Muscle of leg (tissue), 11 donors: ENCODE results near the gene MSI2. TPM values are rescaled to one million over a fixed set of nuclear protein-coding genes. Genes with fewer than 3 reads are reported as not detected.

Source experiments
- DNase-seq: peaks from one replicate; pipeline ENCODE4 v3.0.0; 2013
- H3K27ac ChIP-seq: one replicate; pipeline ENCODE4 v1.5.1; 2013; ENCODE audit warnings: mild to moderate bottlenecking, low read length, control low read depth
- H3K27me3 ChIP-seq: one replicate; pipeline ENCODE4 v1.6.1; 2013; ENCODE audit warnings: low read length; ENCODE audit not compliant: control insufficient read depth, insufficient read depth
- H3K36me3 ChIP-seq: one replicate; pipeline ENCODE4 v1.6.1; 2013; ENCODE audit warnings: low read length; ENCODE audit not compliant: control insufficient read depth, insufficient read depth
- H3K4me1 ChIP-seq: one replicate; pipeline ENCODE4 v1.6.1; 2013; ENCODE audit warnings: low read length; ENCODE audit not compliant: control insufficient read depth, insufficient read depth
- H3K4me3 ChIP-seq: one replicate; pipeline ENCODE4 v1.5.1; 2013; ENCODE audit warnings: low read length, control low read depth
- H3K9me3 ChIP-seq: replicated peaks from 2 replicates; pipeline ENCODE4 v1.6.1; 2013; ENCODE audit warnings: low read depth, low read length; ENCODE audit not compliant: control insufficient read depth
- WGBS: methylation state at CpG from one replicate; pipeline ENCODE4 v1.1.5; 2013; ENCODE audit warnings: missing lambda C conversion rate; ENCODE audit not compliant: insufficient coverage; 5-methylcytosine and 5-hydroxymethylcytosine counted together
- polyA plus RNA-seq, 8 donors: library from polyadenylated mRNA; unstranded; fragments of 120-200 nt; gene quantifications; one replicate each; pipeline versions ENCODE4 v1.2.1 to v1.2.3, GENCODE V29; 2013; ENCODE audit warnings: inconsistent platforms in 1 of 8, low replicate concordance in 1 of 8; ENCODE audit not compliant: insufficient read length in 8 of 8, insufficient read depth in 1 of 8
- total RNA-seq: library from RNA; stranded (reverse); fragments of 120-200 nt; gene quantifications from one replicate; pipeline ENCODE4 v1.2.4, GENCODE V29; 2013

The MSI2 gene
- total and polyA plus RNA-seq, 9 donors = 21.5 to 32.0 (median 27.4) TPM

DNA sequence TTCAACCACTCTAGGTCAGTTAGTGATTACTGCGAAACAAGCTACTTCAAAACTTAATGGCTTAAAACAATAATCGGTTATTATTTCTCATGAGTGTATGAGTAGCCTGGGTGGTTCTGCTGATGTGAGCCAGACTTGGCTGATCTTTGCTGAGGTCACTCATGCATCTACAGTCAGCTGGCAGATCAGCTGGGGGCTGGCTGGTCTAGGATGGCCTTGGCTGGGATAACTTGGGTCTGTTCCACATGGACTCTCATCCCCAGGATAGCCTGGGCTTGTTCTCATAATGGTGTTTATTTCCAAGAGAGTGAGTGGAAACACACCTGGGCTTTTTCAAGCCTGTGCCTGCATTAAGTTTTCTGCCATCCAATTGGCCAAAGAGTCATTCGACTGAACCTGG is 475.7 kb downstream of the MSI2 start:
- no CpG with 5 or more reads among the region's 3 CpGs for WGBS

GRCh38 chr17:57733085-57733484 is 476.8 kb downstream of the MSI2 start:
- WGBS = no CpG with 5 or more reads among the region's 2 CpGs
- no peak for DNase-seq
- no peaks in the 10 kb centered on the region for H3K9me3 ChIP-seq
- H3K4me1 ChIP-seq = no peaks in the 10 kb centered on the region
- no peak overlapping the region for H3K4me3 ChIP-seq
- no peaks in the 10 kb centered on the region for H3K36me3 ChIP-seq
- no peak overlapping the region for H3K27ac ChIP-seq
- H3K27me3 ChIP-seq = peaks cover 11% of the 10 kb centered on the region

More for the DNA sequence above, 475.7 kb downstream of the MSI2 start:
- Histone ChIP-seq H3K4me3 (no peak overlapping the region), H3K36me3 (no peaks in the 10 kb centered on the region), H3K27me3 (peaks cover 11% of the 10 kb centered on the region), H3K27ac (no peak overlapping the region), H3K4me1 (peaks cover 5% of the 10 kb centered on the region), H3K9me3 (no peaks in the 10 kb centered on the region)
- no peak for DNase-seq

Other genes with a start within 250 kb of the MSI2 start
- 51.5 TPM for gene AKAP1, start 171.3 kb upstream of the MSI2 start, total RNA-seq
- 10 to 100 TPM; 49.6 to 83.4 (median 68.2) TPM for gene AKAP1, start 171.3 kb upstream of the MSI2 start, polyA plus RNA-seq